A673 (cell line): ENCODE results near the gene ZSWIM6.

Source experiments
- EZH2 ChIP-seq: fragments of 200-600 bp; sonication (generic); IDR thresholded peaks from 2 replicates; pipeline ENCODE4 v1.6.1; 2017; ENCODE audit warnings: borderline replicate concordance, low read depth, mild to moderate bottlenecking, mixed read lengths, antibody characterized with exemption, low read length; ENCODE audit not compliant: poor library complexity, severe bottlenecking
- TF ChIP-seq, protein P1 (sequence below): fragments of 300-800, 200-600 bp; sonication (generic); conservative IDR thresholded peaks from 2 replicates; pipeline ENCODE4 v1.5.1; 2017; ENCODE audit warnings: low read depth, mild to moderate bottlenecking, antibody characterized with exemption, low read length, moderate library complexity, mixed read lengths

DNA sequence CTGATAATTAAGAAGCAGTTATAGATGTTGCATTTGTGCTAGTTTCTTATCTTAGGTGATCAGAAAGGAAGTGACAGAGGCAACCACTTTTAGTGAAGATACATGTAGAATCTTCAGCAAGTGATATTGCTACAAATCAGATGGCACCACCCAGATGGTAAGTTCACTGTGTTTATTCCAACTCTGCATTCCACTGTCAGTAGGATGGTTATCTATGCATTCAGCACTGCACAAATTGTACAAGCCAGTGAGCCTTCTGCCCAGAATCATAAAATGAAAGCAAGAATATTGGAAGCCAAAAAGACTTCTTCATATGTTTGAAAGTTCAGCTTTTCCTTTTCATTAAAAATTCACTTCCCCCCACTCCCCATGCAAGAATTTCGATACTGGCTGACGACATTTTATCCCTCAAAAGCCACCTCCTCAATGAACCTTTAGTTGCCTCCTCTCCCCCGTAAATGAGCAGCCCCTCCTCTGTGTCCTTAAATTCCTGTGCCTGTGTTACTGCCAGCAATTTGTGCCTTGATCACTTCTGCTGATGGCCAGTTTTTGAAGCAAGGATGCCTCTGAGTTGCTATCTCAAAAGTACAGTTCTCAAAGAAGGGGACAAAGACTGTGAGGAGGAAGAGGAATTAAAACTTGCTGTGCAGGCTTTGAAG is 91.6 kb downstream of the ZSWIM6 start:
- TF ChIP-seq, protein P1, sequence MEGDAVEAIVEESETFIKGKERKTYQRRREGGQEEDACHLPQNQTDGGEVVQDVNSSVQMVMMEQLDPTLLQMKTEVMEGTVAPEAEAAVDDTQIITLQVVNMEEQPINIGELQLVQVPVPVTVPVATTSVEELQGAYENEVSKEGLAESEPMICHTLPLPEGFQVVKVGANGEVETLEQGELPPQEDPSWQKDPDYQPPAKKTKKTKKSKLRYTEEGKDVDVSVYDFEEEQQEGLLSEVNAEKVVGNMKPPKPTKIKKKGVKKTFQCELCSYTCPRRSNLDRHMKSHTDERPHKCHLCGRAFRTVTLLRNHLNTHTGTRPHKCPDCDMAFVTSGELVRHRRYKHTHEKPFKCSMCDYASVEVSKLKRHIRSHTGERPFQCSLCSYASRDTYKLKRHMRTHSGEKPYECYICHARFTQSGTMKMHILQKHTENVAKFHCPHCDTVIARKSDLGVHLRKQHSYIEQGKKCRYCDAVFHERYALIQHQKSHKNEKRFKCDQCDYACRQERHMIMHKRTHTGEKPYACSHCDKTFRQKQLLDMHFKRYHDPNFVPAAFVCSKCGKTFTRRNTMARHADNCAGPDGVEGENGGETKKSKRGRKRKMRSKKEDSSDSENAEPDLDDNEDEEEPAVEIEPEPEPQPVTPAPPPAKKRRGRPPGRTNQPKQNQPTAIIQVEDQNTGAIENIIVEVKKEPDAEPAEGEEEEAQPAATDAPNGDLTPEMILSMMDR, result no peak
- no peak for TF ChIP-seq EZH2
